Measurements from ENCODE around the gene ZNF195.
"Not testable (repeated sequence)": the region's sequence is repeated elsewhere in the genome, so short reads cannot be mapped to it uniquely, and the experiment has no call there.

GRCh38 chr11:3404076-3404925 is 25.4 kb upstream of the ZNF195 start:
- TF ChIP-seq ZNF580 (tag by site-specific recombination; IDR thresholded peaks at IDR 0.05); PBX3 (CRISPR knock-in tag; IDR thresholded peaks at IDR 0.05); ZBTB8A (tag by site-specific recombination; IDR thresholded peaks at IDR 0.05); ZNF24 (tag by site-specific recombination; IDR thresholded peaks at IDR 0.05); ZNF114 (tag by site-specific recombination; IDR thresholded peaks at IDR 0.05); ZNF398 (tag by site-specific recombination; IDR thresholded peaks at IDR 0.05); CTCF (tag by site-specific recombination; IDR thresholded peaks at IDR 0.05); ATF2 (tag by site-specific recombination; IDR thresholded peaks at IDR 0.05; ENCODE audit: low read depth); ZBTB10 (tag by site-specific recombination; IDR thresholded peaks at IDR 0.05); ZNF558 (tag by site-specific recombination; IDR thresholded peaks at IDR 0.05); ZNF513 (tag by site-specific recombination; IDR thresholded peaks at IDR 0.05): not testable (repeated sequence)
